OCI-LY1 (cell line): Measurements from ENCODE around the gene USP10.

Experiments used
- CTCF ChIP-seq: fragments of 200-600 bp; sonication (generic), shearing (Covaris generic); IDR thresholded peaks from 2 replicates; pipeline ENCODE4 v1.5.1; 2017; ENCODE audit warnings: mild to moderate bottlenecking, antibody characterized with exemption, low read length, moderate library complexity, mixed read lengths
- EZH2 ChIP-seq: fragments of 200-600 bp; sonication (generic), shearing (Covaris generic); IDR thresholded peaks from 2 replicates; pipeline ENCODE4 v1.8.0; 2017; ENCODE audit warnings: borderline replicate concordance, mixed run types, mild to moderate bottlenecking, antibody characterized with exemption, low read length, moderate library complexity, mixed read lengths

DNA sequence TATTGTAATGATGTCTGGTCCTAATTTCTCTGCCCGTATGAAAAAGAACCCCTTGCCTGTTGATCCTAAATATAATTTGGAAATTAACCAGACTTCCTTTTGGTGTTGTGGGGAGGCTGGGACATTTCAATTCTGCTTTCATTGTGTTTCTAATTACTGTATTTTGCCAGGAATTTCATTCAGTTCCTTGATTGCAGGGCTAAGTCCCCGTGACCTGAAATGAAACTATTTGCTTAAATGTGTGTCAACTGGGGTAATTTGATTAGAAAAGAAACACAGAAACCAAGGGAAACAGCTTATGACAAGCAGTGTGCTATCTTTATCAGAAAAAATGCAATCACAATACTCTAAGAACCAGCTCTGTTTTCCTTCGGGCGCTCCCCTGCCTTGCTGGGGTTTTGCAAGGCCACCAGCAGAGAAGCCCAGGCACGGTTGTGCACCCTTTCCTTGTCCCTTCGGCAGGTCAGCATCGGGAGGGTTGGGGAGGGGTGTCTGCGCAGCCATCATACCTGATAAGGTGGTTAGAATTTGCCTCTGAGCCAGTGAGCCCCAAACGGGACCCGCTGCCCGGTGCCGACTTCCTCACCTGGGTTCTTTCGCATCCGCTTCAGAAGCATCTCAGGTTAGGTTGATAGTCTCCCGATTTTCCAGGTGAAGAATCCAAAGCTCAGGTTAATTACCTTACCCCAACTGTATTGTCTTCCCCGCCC, 32.0 kb upstream of the USP10 start:
- TF ChIP-seq CTCF: no peak
- TF ChIP-seq EZH2: no peak
